ENCODE results near the gene TP73.

Gene TP73

DNA sequence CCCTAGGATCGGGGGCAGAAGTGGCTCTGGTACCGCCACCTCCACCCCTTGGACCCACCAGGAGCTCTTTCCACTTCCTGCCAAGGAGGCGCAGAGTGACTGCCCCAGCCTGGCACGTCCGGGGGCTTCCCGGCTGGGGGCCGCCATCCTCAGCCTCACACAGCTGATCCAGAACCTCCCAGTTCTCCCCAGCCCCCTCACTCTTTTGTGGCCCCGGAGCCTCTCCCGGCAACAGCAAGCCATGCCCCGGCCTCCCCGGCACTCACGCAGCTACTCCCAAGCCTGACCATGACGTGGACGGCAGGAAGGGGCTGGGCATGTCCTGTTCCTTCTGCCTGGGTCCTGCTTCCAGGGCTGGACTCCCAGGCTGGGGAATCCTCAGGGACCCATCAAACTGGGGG lies 17.1 kb downstream of the TP73 start:
- TF ChIP-seq TAF1 (IDR thresholded peaks at IDR 0.05; ENCODE audit: borderline replicate concordance, insufficient read depth, low read length) (no peak), POLR2AphosphoS5 (IDR thresholded peaks at IDR 0.05; ENCODE audit: low read depth, low read length) (no peak), FOXP2 (optimal IDR thresholded peaks at IDR 0.05; ENCODE audit: borderline replicate concordance, extremely low read depth, extremely low read length, insufficient read depth) (no peak), SIN3A (IDR thresholded peaks at IDR 0.05; ENCODE audit: borderline replicate concordance, insufficient read depth, low read length) (no peak)
- TF ChIP-seq, protein P1, sequence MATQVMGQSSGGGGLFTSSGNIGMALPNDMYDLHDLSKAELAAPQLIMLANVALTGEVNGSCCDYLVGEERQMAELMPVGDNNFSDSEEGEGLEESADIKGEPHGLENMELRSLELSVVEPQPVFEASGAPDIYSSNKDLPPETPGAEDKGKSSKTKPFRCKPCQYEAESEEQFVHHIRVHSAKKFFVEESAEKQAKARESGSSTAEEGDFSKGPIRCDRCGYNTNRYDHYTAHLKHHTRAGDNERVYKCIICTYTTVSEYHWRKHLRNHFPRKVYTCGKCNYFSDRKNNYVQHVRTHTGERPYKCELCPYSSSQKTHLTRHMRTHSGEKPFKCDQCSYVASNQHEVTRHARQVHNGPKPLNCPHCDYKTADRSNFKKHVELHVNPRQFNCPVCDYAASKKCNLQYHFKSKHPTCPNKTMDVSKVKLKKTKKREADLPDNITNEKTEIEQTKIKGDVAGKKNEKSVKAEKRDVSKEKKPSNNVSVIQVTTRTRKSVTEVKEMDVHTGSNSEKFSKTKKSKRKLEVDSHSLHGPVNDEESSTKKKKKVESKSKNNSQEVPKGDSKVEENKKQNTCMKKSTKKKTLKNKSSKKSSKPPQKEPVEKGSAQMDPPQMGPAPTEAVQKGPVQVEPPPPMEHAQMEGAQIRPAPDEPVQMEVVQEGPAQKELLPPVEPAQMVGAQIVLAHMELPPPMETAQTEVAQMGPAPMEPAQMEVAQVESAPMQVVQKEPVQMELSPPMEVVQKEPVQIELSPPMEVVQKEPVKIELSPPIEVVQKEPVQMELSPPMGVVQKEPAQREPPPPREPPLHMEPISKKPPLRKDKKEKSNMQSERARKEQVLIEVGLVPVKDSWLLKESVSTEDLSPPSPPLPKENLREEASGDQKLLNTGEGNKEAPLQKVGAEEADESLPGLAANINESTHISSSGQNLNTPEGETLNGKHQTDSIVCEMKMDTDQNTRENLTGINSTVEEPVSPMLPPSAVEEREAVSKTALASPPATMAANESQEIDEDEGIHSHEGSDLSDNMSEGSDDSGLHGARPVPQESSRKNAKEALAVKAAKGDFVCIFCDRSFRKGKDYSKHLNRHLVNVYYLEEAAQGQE (IDR thresholded peaks at IDR 0.05; ENCODE audit: insufficient read depth in 1 of 2, low read depth in 2 of 2, low read length in 2 of 2), result no peak

DNA sequence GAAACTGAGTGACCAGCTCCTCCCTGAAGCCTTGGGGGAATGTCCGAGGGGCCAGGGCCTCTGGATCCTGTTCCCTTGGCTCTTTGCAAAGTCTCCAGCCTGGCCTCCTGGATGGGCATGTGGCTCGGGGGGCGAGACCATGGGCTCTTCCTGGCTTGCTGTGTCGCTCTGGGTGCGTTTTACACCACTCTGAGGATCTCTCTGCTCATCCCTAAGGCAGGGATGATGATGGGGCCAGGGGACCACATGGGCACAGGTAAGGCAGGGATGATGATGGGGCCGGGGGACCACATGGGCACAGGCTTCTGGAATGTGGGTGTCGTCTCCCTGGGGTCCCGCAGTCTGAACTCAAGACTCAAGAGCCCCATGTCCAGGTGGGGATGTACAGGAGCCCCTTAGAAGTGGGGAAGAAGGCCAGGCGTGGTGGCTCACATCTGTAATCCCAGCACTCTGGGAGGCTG lies 17.7 kb downstream of the TP73 start:
- TF ChIP-seq, protein P1 (IDR thresholded peaks at IDR 0.05; ENCODE audit: insufficient read depth in 1 of 2, low read depth in 2 of 2, low read length in 2 of 2), result no peak
- TF ChIP-seq SIN3A (IDR thresholded peaks at IDR 0.05; ENCODE audit: borderline replicate concordance, insufficient read depth, low read length), result no peak
- TF ChIP-seq POLR2AphosphoS5 (IDR thresholded peaks at IDR 0.05; ENCODE audit: low read depth, low read length), result no peak
- no peak for TF ChIP-seq TAF1 (IDR thresholded peaks at IDR 0.05; ENCODE audit: borderline replicate concordance, insufficient read depth, low read length)
- no peak for TF ChIP-seq FOXP2 (optimal IDR thresholded peaks at IDR 0.05; ENCODE audit: borderline replicate concordance, extremely low read depth, extremely low read length, insufficient read depth)

GRCh38 chr1:3670823-3671265 lies 18.5 kb downstream of the TP73 start:
- TF ChIP-seq TAF1 (IDR thresholded peaks at IDR 0.05; ENCODE audit: borderline replicate concordance, insufficient read depth, low read length), result no peak

DNA sequence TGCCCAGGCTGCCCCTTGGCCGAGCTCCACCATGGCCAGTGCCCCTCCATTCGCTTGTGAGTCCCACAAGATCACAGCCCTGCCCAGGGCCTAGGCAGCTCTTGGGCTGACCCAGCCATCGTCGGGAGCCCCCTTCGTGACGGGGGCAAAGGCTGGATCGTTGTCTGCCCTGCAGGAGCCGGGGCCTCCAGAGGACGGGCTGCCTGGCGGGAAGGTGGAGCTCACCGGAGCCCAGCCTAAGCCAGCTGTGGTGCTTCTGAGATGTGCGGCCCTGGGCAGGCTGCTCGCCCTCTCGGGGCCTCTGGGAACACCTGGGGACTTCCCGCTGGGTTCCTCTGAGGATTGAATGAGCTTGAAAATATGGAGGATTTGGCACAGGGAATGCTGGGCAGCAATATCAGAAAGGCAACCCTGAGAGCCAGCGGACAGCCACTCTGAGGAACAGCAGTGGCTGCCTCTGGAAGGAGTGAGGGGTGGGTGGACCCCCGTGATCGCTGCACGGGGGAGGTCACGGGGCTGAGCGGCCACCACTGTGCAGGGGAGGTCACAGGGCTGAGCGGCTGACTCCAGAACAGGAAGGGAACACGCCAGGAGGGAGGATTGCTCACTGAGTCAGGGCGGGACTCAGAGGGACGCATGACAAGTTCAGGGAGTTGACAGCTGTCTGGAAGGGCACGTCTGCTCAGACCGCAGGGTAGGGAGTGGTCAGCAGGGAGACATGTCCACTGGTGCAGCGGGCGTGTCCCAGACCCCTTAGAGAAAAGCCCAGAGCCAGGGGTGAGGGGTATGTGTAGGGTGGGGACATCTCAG lies 19.3 kb downstream of the TP73 start:
- no peak for TF ChIP-seq FOXP2 (optimal IDR thresholded peaks at IDR 0.05; ENCODE audit: borderline replicate concordance, extremely low read depth, extremely low read length, insufficient read depth)
- no peak for TF ChIP-seq TAF1 (IDR thresholded peaks at IDR 0.05; ENCODE audit: borderline replicate concordance, insufficient read depth, low read length)
- TF ChIP-seq SIN3A (IDR thresholded peaks at IDR 0.05; ENCODE audit: borderline replicate concordance, insufficient read depth, low read length), result no peak
- TF ChIP-seq, protein P1 (IDR thresholded peaks at IDR 0.05; ENCODE audit: insufficient read depth in 1 of 2, low read depth in 2 of 2, low read length in 2 of 2), result no peak
- no peak for TF ChIP-seq POLR2AphosphoS5 (IDR thresholded peaks at IDR 0.05; ENCODE audit: low read depth, low read length)

DNA sequence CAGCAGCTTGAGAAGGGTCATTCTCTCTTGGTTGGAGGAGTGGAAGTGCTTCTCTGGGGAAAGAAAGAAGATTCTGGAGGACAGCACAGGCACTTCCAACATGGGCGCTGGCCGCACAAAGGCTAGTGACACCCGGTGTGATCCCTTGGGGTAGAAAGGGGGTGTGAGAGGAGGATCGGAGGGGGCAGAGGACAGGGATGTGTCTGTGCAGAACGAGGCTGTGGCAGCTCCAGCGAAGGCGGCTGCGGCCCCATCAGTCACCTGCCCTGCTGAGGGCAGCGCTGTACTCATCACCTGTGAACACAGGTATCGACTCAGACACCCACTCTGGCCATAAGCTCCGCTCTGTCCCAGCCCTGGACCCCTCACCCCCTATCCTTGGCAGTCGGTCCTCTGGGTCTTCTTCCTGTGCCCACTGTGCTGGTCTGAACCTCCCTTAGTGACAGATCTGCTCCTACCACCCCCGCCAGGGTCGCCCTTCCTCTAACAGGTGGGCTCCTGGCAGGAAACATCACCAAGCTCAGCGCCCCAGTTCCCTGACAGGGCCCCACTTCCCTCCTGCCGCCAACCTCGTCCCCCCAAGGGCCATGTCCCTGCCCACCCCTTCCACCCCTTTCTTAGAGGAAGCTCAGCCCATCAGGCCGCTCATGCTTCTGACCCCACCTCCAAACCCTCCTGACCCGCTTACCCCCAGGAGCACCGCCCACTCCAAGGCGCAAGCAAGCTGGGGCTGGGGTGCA lies 20.1 kb downstream of the TP73 start:
- TF ChIP-seq TAF1 (IDR thresholded peaks at IDR 0.05; ENCODE audit: borderline replicate concordance, insufficient read depth, low read length) (no peak), FOXP2 (optimal IDR thresholded peaks at IDR 0.05; ENCODE audit: borderline replicate concordance, extremely low read depth, extremely low read length, insufficient read depth) (no peak), POLR2AphosphoS5 (IDR thresholded peaks at IDR 0.05; ENCODE audit: low read depth, low read length) (no peak), SIN3A (IDR thresholded peaks at IDR 0.05; ENCODE audit: borderline replicate concordance, insufficient read depth, low read length) (no peak)
- TF ChIP-seq, protein P1 (IDR thresholded peaks at IDR 0.05; ENCODE audit: insufficient read depth in 1 of 2, low read depth in 2 of 2, low read length in 2 of 2), result no peak
